GM13977 (cell line): ENCODE measurements around the gene FAAP100.

Source experiments
- DNase-seq: peaks from one replicate; pipeline ENCODE4 v3.0.0; 2012; ENCODE audit warnings: low spot score
- in situ Hi-C: fragments of 300-500 bp; cut with MboI; formaldehyde crosslinking; loops from one replicate; pipeline ENCODE4 v1.12.0; 2022; ENCODE audit warnings: low sequenced_read_pairs, low pct_unique_long_range_greater_than_20kb, mixed read lengths, inconsistent platforms; ENCODE audit not compliant: unreplicated experiment
- TF ChIP-seq, protein P1 (sequence below): IDR thresholded peaks from 2 replicates; pipeline ENCODE4 v1.5.1; 2012; ENCODE audit warnings: mild to moderate bottlenecking, control low read depth; ENCODE audit not compliant: insufficient read depth; ENCODE audit errors: extremely low read depth, missing control alignments

FAAP100 gene

GRCh38 chr17:81556175-81556691 lies 4.1 kb upstream of the FAAP100 start:
- in situ Hi-C loops: no loop called here
- DNase-seq: no peak
- TF ChIP-seq, protein P1, sequence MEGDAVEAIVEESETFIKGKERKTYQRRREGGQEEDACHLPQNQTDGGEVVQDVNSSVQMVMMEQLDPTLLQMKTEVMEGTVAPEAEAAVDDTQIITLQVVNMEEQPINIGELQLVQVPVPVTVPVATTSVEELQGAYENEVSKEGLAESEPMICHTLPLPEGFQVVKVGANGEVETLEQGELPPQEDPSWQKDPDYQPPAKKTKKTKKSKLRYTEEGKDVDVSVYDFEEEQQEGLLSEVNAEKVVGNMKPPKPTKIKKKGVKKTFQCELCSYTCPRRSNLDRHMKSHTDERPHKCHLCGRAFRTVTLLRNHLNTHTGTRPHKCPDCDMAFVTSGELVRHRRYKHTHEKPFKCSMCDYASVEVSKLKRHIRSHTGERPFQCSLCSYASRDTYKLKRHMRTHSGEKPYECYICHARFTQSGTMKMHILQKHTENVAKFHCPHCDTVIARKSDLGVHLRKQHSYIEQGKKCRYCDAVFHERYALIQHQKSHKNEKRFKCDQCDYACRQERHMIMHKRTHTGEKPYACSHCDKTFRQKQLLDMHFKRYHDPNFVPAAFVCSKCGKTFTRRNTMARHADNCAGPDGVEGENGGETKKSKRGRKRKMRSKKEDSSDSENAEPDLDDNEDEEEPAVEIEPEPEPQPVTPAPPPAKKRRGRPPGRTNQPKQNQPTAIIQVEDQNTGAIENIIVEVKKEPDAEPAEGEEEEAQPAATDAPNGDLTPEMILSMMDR: no peak

DNA sequence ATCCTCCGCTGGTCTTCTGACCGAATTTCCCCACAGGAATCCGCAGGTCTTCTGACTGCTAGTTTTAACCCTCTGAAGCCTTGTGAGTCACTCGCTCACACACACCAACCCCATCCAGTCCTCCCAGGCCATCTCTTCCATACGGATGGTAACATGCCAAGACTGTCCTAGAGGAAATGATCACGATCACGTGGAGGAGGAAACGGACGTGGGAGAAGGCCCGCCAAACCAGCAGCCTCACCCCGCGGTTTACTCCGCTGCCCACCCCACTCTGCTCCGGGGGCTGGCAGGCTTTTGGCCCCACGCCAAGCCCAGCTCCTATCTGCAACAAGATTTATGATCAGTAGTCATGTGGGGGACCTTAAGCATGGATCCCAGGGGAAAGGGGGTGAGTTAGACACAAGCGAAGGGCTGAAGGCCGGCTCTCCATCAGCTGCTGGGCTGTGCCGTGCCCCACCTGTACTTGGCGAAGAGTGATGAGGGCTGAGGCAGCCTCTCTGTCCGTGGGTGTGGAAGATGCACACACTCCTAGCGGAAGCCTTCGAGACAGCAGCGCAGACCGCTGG lies 1.5 kb upstream of the FAAP100 start:
- no peak for DNase-seq
- in situ Hi-C loops: no loop called here
- TF ChIP-seq, protein P1: no peak

DNA sequence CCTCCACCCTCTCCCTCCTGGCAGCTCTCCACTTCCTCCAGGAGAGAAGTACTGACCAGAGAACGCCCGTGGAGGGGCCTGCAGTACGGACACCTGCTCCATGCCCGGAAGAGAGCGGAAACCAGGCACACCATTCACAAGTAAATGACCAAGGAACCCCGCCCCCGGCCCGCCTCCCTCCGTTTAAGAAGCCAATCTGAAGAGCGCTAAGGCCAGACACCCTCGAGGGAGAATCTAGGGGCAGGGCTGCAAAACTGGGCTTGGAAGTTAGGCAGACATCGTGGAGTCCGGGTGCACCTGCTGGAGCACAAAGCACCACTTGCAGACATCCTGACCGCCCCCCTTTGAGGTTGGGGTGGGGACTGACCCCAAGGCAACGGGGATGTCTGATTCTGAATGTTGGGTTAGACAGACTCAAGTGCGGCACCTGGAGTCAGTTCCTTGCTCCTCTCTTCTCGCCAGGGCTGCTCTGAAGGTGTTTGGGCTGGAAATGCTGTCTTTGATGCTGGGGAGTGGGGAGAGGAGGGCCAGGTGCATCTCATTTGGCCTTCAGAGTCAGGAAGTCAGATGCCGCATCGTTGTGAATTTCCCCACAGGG lies 964 bp upstream of the FAAP100 start:
- TF ChIP-seq, protein P1: peak; percentile 34
- in situ Hi-C loops: no loop called here
- DNase-seq: peak; percentile 93

- TF ChIP-seq, protein P1: no peak
- DNase-seq: peak; percentile 61
- in situ Hi-C loops: no loop called here
These were observed 502 bp downstream of the FAAP100 start for GRCh38 chr17:81551458-81552243.

- no peak for DNase-seq
- TF ChIP-seq, protein P1: no peak
- in situ Hi-C loops: no loop called here
These were observed 1.2 kb downstream of the FAAP100 start for GRCh38 chr17:81550830-81551457.

GRCh38 chr17:81550285-81550684 lies 1.9 kb downstream of the FAAP100 start:
- in situ Hi-C loops: no loop called here
- DNase-seq: no peak
- TF ChIP-seq, protein P1: no peak
